ENCODE measurements around the gene IL4R. TPM values are rescaled to one million over a fixed set of nuclear protein-coding genes. Genes with fewer than 3 reads are reported as not detected.

IL4R gene
- total RNA-seq, 1 experiment from 2014 or later: 23.9 TPM

DNA sequence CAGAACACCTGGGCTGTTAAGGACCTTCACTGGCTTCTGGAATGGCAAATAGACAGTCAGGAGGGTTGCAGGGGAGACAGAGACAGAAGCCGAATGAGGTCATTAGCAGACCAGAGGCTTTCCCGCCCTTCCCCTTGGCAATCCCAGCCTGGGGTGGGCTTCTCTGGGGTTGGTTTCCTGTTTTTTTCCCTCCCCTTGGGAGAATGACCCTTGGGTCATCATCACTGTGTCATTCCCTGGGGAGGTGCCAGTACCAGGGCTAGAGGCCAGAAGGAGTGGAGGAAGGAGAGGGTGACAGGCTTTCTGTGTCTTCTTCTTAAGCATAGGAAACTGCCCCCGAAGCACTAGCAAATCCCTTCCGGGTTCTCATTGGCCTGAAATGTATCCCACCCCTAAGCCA is 45.3 kb downstream of the IL4R start:
- DNase-seq (ENCODE audit: low read depth): no peak

DNA sequence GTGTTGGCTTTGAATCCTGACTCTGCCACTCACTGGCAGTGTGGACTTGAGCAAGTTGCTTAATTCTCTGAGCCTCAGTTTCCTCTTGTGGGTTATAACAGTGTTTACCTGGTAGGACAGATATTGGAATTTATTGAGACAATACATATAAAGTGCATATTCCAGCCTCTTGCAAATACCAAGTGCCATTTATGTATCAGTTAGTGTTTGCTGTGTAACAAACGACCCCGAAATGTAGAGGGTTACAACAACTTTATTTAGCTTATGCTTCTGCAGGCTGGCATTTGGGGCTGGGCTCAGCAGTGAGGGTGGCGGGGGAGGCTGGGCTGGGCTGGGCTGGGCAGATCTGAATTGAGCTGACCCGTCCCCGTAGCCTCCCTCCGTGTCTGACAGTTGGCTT is 45.8 kb downstream of the IL4R start:
- no peak for DNase-seq (ENCODE audit: low read depth)

DNA sequence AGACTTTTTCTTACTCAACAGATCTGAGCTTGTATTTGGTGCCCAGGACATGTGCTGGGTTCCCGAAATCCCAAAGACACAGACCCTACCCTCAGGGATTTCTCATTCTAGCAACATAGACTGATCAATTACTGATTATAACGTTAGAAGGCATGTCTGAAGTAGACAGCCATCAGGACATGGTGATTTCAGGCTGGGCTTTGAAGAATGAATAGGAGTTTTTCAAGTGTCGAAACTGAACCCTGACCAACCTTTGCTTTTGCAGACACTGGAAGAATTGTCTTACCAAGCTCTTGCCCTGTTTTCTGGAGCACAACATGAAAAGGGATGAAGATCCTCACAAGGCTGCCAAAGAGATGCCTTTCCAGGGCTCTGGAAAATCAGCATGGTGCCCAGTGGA is 48.2 kb downstream of the IL4R start:
- no peak for DNase-seq (ENCODE audit: low read depth)

DNA sequence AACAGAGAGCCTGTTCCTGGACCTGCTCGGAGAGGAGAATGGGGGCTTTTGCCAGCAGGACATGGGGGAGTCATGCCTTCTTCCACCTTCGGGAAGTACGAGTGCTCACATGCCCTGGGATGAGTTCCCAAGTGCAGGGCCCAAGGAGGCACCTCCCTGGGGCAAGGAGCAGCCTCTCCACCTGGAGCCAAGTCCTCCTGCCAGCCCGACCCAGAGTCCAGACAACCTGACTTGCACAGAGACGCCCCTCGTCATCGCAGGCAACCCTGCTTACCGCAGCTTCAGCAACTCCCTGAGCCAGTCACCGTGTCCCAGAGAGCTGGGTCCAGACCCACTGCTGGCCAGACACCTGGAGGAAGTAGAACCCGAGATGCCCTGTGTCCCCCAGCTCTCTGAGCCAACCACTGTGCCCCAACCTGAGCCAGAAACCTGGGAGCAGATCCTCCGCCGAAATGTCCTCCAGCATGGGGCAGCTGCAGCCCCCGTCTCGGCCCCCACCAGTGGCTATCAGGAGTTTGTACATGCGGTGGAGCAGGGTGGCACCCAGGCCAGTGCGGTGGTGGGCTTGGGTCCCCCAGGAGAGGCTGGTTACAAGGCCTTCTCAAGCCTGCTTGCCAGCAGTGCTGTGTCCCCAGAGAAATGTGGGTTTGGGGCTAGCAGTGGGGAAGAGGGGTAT is 48.9 kb downstream of the IL4R start:
- DNase-seq (ENCODE audit: low read depth): no peak

DNA sequence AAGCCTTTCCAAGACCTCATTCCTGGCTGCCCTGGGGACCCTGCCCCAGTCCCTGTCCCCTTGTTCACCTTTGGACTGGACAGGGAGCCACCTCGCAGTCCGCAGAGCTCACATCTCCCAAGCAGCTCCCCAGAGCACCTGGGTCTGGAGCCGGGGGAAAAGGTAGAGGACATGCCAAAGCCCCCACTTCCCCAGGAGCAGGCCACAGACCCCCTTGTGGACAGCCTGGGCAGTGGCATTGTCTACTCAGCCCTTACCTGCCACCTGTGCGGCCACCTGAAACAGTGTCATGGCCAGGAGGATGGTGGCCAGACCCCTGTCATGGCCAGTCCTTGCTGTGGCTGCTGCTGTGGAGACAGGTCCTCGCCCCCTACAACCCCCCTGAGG is 49.5 kb downstream of the IL4R start:
- no peak for DNase-seq (ENCODE audit: low read depth)

DNA sequence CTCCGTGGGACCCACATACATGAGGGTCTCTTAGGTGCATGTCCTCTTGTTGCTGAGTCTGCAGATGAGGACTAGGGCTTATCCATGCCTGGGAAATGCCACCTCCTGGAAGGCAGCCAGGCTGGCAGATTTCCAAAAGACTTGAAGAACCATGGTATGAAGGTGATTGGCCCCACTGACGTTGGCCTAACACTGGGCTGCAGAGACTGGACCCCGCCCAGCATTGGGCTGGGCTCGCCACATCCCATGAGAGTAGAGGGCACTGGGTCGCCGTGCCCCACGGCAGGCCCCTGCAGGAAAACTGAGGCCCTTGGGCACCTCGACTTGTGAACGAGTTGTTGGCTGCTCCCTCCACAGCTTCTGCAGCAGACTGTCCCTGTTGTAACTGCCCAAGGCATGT is 50.0 kb downstream of the IL4R start:
- peak; percentile 15 for DNase-seq (ENCODE audit: low read depth)

DNA sequence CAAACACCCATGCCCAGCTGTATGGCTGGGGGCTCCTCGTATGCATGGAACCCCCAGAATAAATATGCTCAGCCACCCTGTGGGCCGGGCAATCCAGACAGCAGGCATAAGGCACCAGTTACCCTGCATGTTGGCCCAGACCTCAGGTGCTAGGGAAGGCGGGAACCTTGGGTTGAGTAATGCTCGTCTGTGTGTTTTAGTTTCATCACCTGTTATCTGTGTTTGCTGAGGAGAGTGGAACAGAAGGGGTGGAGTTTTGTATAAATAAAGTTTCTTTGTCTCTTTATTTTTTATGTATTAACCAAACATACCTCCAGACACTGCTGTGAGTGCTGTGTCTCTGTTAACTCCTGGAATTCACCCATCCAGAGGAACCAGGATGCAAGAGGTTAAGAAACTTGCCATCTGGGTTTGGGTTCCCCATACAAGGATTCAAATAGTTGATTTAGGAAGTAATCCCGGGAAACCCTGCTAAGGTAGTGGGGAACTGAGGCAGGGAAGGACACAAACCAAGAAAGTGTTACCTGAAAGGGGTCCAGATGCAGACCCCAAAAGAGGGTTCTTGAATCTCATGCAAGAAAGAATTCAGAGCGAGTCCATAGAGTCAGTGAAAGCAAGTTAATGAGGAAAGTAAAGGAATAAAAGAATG is 50.8 kb downstream of the IL4R start:
- DNase-seq (ENCODE audit: low read depth): no peak

DNA sequence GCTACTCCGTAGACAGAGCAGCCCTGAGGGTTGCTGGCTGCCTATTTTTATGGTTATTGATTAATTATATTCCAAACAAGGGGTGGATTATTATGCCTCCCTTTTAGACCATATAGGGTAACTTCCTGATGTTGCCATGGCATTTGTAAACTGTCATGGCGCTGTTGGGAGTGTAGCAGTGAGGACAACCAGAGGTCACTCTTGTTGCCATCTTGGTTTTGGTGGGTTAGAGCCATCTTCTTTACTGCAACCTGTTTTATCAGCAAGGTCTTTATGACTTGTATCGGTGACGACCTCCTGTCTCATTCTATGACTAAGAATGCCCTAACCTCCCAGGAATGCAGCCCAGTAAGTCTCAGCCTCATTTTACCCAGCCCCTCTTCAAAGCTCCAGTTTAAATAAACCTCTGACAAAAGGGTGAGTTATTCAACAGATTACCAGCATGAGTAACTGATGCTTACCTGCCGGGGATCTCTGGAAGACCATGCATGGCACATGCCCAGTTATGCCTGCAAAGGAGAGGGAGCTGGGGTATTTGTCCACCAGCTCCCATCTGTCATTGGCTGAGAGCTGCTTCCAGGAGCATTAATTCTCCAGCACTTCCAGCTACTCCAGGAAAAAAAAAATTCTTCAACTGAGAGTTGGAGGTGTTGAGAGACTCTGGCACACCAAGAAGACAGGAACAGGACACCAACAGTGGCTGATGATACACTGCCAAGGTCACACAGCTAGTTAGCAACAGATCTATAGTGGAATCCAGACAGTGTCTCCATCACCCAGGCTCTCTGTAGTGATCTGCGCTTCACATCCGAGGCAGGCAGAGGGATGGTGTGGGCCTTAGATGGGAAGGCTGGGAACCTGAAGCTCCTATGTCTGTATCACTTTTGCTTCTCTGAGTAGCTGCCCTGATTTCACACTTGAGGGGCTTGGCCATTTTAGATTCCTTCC is 51.6 kb downstream of the IL4R start:
- DNase-seq (ENCODE audit: low read depth): peak; percentile 68

DNA sequence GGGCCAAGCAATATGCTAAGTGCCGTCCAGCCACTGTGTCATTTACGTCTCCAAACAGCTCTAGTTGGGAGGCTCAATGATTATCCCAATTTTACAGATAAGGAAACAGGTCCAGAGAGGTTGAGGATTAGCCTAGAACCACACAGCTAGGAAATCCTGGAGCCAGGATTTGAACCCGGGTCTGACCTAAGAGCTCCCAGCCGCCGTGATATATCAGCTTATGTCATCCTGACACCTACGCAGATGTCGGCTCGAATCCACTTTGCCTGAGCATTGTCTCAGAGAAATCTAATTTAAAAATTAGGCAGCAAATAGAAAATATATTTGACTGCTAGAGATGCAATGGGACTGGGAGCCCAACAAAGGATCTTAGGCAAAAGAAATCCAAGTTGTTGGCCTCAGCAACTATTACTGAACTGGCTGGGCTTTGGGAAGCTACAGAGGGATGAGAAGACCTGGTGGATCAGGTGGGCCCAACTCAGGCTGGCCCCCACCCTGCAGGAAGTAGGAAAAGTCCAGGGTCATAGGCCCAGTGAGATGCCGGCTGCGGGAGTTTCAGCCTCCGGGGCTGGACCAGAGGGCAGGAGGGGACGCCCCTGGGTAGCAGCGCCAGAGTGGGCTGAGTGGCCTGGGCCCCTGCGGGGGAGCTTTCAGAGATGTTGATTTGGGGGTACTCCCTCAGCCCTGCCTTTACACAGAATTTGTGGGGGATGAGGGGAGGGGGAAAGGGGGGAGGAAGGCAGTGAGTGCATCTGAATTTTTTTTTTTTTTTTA is 53.1 kb downstream of the IL4R start:
- no peak for DNase-seq (ENCODE audit: low read depth)

DNA sequence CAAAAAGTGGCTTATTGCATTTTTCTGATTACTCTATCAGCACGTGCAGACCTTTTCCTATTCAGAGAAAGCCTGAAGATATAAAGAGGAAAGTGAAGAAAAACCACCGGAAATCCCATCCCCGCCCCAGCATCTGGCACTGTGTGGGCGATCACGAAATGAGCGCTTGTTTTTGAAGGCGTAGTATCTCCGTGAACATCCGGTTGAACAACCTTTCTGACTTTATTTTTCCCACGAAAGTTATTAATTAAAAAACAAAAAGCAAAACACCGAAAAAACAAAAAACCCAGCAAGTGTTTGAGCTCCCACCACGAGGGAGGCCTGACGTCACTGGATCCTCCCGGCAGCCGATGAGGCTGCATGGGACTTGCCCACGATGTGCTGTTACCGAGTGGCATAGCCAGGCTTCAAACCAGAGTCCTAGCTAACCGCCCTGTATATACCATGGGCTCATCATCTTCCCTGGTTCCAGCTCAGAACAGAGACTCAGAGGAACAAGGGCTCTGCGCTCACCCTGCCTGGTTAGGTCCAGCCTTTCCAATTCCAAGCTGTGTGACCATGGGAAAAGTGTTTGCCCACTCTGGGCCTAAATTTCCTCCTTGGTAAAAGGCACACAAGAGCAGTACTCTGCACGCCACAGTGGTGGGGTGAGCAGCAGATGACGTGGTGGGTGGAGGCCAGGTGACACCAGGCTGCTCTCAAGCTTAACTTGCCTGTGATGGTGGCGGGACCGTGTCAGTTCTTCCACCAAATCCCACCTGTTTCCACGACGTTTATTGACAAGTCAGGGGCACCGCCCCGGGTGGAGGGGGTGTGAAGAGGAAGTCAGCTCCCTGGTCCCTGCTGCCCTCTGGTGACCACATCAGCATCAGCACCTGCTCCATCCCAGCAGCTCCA is 53.9 kb downstream of the IL4R start:
- DNase-seq (ENCODE audit: low read depth): peak; percentile 71

DNA sequence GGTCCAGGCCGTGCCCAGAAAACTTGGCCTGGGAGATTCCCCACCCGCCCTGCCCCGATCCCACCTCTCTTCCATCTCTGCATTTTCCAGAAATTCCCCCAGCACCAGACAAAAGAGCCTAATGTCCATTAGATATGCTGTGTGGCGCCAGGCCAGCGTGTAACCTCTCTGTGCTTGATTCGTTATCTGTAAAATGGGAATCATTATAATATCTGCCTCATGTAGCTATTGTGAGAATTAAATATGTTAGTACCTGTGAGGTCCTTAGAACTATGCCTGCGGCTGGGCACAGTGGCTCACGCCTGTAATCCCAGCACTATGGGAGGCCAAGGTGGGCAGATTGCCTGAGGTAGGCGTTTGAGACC is 54.6 kb downstream of the IL4R start:
- no peak for DNase-seq (ENCODE audit: low read depth)

DNA sequence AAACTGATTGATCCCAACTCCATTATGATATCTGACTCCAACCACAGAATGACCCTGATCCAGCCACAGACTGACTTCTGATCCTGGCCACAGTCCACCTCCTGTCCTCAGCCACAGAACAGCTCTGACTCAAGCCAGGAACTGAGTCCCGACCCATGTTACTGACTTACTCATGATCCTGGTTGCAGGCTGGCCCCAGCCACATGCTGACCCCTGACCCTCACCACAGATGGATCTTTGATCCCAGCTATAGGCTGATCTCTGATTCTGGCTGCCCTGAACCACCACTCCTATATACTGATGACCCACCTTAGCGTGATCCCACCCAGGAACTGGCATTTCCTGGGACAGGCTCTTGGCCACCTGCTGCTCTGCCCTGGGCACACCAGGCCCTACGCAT is 56.0 kb downstream of the IL4R start:
- DNase-seq (ENCODE audit: low read depth): peak; percentile 81

DNA sequence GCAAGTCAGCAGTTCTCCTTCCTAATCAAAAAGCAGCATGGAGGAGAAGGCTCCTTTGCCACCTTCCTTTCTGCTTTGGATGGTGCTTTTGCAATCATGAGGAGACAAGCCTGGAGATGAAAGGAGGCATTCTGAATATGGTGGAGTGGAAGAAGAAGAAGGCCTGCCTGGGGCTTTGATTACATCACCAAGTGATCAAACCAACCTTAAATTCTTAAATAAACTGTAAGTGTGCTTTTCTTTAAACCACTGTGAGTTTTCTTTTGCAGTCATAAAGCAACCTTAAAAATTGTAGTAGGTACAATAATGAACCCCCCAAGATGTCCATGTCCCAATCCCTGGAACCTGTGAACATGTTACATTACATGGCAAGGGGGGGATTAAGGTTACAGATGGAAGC is 56.5 kb downstream of the IL4R start:
- no peak for DNase-seq (ENCODE audit: low read depth)

DNA sequence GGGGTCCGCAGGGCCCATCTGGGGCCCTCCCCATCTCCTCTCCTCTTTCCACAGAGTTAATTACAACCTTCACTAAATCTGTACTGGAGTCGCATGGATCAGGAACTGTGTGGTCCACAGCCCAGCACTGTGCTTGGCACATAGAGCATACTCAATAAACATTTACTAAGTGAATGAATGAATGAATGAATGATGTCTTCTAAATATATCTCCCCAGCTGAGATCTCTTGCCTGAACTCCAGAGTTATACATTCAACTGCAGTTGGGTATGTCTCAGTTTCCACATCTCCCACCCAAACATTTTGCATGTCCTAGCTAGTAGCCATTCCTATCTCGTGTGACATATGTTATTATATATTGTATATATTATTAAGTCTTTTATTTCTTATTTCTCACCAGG is 59.5 kb downstream of the IL4R start:
- no peak for DNase-seq (ENCODE audit: low read depth)

DNA sequence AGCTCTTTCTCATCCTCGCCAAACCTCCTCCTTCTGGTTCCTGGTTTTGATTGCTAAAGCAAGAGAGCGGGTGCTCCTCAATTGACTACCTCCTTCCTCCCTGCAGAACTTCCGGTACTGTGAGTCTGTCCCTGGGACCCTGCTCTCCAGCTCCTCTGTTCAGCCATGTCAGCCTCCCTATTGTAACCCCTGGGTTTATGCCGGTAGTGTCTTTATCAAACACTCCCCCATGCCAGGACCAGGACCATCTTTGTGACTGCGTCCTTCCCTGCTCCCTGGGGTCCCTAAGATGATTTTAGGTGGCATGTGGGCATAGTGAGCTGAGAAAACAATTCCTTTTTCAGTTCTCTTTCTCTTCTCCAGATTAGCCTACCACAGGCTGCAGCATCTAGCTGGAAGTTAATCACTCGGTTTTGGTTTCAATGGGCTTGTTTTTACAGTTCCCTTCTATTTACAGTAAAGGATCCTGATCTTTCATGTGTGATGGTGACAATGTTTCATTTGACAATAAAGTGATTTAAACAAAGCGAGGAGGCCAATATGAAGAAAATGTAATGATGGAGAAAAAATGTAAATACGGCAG is 60.5 kb downstream of the IL4R start:
- DNase-seq (ENCODE audit: low read depth): no peak

DNA sequence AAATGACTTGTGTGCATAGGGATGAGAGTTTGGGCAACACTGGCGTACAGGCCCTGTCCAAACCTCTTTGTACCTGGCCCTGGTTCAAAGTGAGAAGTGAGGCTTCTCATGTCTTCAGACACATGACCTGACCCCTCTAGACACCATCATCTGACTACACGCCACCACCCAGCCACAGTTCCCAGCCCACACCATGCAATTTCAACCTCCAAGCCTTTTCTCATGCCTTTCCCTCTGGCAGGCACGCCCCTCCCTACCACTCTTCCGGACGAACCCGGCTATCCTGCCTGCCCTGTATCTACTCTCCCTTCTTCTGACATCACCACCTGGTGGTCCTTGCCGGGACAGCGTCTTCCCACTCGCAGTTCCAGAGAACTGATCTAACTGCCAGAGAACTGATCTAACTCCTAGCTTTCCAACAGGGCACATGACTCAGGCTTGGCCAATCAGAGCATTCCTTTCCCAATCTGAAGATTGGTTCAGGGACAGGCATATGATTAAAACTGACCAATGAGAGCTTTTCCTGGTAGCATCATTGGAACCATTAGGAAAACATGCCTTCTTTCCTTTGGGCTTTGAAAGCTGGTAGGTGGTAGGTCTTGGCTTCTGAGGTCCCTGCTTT is 61.1 kb downstream of the IL4R start:
- peak; percentile 87 for DNase-seq (ENCODE audit: low read depth)

DNA sequence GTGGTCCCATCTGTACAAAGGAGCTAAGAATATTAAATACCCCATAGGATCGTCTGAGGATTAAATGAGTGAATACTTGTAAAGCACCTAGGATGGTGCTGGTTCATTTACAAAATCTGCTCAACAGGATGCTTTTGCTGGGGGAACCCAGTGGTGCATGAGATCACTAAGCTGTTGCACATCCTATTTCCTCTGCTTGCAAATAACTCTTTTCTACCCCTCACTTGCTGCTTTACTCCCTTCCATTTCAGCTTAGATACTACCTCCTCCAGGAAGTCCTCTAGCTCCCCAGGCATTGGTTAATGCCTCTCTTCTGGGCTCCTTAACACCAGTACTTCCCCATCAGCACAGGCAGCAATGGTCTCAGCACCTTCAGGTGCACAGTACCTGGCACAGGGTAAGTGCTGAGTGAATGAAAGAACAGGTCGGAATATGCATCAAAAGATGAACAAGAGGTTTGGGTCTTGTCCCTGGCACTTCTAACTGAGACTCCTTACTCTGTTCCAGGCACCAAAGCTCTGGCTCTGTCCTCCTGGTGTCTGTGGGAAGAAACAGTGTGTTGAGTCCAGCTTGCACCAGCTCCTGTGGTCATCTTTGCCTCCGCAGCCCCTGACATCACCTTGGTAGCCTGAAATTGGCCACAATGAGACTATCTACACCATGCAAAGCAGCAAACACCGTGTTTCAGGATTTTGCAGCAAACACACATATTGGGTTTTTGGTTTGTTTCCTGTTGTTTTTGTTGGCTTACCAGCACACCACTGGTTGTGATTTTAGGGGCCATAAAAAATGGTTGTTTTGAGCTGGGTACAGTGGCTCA is 64.1 kb downstream of the IL4R start:
- no peak for DNase-seq (ENCODE audit: low read depth)

DNA sequence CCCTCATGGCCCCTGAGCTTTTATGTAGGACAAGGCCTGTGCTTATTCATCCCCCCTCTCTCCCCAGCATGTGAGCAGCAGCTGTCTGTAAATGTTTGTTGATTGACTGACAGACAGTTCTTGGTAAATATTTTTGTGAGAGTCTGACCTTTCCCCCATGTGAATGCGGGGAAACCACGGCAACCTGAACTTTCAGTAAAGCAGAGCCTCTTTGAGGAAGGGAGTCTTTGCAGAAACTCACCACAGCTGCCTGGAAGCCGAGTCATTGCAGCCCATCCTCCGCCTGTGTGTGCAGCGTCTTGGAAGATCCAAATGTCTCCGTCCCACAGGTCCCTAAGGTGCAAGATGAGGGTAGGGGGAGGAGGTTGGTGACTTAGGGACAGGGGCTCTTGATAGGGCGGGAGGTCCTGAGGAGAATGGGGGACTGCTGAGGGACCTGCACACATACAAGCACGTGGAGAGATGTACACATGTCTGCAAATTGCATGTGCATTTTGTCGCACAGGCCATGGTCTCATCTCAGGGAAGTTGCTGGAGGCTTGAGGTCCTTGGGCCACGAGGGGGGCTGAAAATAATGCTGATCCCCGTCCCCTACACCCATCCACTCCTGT is 65.2 kb downstream of the IL4R start:
- no peak for DNase-seq (ENCODE audit: low read depth)

DNA sequence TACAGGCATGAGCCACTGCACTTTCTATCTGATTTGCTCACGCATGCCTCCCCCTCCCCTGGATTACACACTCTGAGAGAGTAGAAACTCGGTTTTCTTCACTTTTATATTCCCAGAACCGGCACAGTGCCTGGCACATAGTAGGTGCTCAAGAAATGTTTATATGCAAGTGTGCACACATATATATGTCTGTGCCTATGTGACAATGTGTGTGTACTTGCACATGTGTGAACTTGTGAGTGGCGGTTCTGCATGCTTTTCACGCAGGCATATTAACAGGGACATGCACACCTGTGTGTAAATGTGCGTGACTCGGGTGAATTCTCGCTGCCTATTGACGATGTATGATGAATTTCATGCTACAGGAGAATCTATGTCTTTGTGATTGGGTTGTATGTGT is 66.1 kb downstream of the IL4R start:
- no peak for DNase-seq (ENCODE audit: low read depth)

All from RPMI7951 (cell line).